Stimulated activated CD8-positive, alpha-beta memory T cell treated with anti-CD3 and anti-CD28 coated beads, Interleukin-12 subunit alpha, Interleukin-12 subunit beta, amount 100 ng/mL, for 1 hour (primary cell): ENCODE measurements around the gene ACO2.
A peak's percentile ranks its signal among the peaks of the same experiment; 100 is the strongest.

Experiments
- DNase-seq: peaks from one replicate; pipeline ENCODE4 v3.0.0-alpha.2; 2020; ENCODE audit warnings: low read depth

ACO2 gene

DNA sequence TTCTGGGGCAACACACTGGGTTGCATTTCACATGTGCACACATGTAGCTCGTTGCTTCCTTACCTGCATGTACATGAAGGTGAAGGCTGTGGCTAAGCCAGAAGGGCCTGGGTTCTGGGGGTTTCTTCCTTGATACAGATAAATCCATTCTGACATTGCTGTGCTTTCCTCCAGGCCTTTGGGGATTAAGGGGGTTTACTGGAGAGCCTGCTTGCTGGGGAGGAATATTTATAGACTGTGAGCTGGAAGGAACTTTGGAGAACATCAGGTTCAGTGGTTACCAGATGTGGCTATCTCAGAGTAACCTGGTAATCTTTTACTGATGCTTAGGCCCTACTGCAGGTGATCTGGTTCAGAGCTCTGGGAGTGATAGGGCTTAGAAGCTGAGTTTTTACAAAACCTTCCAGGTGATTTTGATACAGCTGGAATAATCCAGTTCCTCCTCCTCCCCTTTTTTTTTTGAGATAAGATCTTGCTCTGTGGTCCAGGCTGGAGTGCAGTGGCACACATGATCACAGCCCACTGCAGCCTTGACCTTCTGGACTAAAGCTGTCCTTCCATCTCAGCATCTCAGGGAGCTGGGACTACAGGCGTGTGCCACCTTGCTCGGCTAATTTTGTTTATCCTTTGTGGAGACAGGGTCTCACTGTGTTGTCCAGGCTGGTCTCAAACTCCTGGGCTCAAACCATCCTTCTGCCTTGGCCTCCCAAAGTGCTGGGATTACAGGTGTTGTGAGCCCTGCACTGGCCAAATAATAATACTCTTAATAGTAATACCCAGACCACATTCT lies 19.9 kb downstream of the ACO2 start:
- no peak for DNase-seq

DNA sequence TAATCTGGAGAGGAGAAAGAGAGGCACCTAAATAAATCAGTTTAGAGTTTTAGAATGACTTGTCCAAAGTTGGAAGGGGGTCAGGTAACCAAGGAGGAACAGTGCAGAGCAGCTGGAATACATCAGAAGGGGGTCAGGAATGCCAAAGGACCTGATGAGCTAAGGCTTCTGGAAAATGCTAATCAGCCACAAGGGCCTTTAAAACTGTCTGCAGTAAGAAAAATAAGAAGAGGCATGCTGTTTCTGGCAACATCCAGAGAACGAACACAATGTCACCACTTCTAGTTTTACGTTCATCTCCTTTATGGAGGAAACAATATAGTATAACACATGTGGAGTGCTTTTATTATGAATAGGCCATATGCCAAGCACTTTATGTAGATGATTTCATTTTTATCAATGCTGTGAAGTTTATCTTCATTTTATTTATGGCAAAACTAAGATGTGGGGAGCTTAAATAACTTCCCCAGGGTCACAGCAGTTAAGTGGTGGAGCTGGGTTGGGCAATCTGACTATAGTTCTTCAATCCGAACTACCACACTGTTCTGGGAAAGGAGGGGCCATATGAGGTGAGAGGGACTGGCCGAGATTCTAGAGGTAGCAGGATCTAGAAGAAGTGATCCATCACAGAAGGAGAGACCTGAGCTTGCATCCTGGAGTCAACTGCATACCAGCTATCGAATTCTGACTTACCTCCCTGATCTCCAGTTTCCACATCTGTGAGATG lies 22.6 kb downstream of the ACO2 start:
- no peak for DNase-seq

DNA sequence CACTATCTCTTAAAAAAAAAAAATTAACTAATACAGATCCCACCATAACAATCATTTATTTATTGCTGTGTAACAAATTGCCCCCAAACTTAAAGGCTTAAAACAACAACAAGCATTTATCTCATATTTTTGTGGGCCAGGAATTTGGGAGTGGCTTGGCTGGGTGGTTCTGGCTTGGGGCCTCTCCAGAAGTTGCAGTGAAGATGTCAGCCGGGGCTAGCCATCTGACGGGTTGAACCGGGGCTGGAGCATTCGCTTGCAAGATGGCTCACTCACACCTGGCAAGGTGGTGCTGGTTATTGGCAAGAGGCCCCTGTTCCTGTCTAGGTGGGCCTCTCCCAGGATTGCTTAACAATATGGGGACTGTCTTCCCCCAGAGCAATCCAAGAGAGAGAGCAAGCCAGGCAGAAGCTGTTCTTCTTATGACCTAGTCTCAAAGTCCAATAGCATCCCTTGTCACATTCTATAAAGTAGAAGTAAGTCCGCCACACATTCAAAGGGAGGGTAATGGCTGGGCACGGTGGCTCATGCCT lies 29.5 kb downstream of the ACO2 start:
- DNase-seq, result no peak

DNA sequence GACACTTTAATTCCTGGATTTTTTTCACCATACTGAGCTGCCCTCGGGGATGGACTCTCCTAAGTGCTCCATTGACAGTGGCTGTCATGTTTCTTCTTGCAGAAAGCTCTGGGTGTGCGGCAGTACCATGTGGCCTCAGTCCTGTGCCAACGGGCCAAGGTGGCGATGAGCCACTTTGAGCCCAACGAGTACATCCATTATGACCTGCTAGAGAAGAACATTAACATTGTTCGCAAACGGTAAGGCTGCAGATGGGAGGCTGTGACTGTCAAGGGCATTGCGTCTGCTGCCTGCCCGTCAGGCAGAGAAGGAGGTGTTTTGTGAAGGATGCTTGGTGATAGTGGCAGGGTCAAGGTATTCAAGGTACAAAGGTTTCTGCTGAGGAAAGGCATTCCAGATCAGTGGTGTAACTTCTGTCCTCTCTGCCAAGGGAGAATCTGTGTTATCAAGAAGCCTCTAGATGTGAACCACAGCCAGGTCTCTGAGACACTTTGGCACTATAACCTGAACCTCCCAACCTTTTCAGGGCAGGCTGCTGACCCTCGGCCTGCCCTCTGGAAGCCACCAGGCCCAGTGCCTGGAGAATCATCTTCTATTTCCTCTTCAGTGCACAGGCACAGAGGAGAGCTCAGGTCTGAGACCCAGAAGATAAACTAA lies 30.8 kb downstream of the ACO2 start:
- DNase-seq, result no peak

DNA sequence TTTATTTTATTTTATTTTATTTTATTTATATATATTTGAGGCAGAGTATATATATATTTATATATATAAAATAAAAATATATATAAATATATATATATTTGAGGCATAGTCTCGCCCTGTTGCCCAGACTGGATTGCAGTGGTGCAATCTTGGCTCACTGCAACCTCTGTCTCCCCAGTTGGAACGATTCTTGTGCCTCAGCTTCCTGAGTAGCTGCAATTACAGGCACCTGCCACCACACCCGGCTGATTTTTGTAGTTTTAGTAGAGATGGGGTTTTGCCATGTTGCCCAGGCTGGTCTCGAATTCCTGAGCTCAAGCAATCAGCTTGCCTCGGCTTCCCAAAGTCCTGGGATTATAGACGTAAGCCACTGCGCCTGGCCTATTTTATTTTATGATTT lies 31.4 kb downstream of the ACO2 start:
- DNase-seq, result no peak

DNA sequence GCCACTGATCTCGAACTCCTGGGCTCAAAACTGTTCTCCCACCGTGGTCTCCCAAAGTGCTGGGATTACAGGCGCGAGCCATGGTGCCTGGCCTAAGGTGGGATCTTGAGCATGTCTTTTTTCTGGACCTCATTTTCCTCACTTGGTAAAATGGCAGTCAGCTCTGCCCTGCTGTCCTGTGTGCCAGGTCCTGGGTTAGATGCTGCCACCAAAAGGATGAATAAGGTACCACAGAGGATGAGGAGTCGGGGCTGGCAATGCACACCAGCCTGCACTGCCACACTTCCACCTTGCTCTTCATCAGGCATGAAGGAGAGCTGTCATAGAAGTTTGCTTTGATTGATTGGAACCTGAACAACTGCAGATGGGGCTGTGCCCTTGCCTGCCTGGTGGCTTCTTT lies 32.3 kb downstream of the ACO2 start:
- DNase-seq, result no peak

DNA sequence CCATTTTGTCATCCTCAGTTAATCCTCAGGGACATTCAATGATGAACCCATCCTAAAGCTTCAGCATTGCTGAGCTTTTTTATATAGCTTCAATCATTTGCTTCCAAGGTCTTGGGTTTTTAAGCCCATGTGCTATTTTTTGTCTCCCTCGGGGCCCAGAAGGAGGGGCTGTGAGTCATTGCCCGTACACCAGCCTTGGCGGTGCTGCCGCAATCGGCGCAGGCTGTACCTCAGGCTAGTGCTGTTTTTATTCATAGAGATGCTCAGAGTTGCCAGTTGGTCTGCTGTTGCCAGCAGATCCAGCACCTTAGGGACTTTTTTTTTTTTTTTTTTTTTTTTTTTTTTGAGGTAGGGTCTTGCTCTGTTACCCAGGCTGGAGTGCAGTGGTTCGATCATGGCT lies 35.5 kb downstream of the ACO2 start:
- no peak for DNase-seq

DNA sequence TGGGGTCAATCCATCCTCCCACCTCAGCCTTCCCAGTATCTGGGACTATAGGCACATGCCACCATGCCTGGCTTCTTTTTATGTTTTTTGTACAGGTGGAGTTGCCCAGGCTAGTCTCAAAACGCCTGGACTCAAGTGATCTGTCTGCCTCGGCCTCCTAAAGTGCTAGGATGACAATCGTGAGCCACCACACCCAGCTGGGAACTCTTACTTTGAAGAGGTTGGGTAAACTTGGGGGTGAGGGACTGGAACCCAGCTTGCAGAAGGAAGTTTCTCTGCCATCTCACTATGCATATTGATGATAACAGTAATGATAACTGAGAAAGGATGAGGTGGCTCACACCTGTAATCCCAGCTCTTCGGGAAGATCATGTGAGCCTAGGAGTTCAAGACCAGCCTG lies 35.9 kb downstream of the ACO2 start:
- no peak for DNase-seq

DNA sequence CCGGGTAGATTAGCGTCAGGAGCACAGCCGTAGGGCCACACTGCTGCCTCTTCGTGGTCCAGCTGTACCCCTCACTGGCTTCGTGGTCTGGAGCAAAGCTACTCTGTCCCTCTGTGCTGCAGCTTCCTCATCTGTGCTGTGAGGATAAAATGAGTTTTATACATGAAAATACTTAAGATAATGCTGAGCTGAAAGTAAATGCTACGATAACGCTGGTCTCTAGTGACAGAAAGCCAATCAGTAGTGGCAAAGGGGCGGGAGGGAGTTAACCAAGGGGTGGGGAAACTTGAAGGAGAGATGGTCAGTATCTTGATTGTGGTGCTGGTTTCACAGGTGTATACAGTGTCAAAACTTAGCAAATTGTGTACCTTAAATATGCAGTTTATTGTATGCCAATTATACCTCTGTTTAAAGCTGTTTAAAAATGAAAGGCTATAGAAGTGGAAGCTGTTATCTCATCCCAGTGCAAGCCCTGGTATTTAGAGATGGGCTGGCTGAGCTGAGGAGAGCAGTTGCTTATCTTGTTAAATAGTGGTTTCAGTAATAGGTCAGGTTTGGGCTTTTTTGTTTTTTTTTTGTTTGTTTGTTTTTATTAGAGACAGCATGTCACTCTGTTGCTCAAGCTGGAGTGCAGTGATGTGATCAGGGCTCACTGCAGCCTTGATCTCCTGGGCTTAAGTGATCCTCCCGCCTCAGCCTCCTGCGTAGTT lies 36.7 kb downstream of the ACO2 start:
- DNase-seq, result no peak

DNA sequence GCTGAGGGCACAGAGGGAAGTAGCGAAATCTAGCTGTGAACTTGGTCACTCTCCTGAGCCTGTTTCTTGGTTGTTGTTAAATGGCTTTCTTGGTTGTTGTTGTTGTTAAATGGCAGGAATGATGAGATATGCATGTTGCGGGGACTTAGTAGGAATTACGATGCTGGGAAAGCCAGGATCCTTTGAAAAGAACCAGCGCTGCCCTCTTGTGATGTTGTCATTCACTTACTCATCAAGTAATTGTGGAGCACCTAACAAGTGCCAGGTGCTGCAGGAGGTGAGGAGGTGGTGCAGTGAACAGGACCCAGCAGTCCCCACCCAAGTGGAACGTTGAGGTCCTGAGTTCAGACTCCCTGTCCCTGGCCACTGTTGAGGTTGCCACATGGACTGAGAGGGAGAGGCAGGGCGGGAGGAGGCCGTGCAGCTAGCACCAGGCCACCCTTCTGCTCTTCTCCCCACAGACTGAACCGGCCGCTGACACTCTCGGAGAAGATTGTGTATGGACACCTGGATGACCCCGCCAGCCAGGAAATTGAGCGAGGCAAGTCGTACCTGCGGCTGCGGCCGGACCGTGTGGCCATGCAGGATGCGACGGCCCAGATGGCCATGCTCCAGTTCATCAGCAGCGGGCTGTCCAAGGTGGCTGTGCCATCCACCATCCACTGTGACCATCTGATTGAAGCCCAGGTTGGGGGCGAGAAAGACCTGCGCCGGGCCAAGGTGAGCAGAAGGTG lies 38.6 kb downstream of the ACO2 start:
- DNase-seq, result no peak

DNA sequence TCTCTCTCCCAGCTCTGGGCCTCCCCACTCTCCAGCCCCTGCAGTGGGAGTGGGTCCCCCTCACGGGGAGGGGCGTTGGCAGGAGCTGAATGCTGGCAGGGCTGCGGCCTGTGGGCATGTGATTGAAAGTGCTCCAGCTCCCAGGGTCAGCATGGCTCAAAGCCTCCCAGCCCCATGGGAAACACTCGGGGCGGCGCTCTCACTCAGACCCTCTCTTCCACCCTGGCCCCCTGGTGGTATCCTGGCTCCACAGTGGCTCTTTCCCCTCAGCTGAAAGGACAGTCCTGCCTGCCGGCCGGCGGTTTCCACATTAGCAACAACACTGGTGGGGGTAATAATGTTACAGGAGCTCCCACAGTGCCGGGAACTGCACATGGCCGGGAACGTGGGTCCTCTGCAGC lies 39.9 kb downstream of the ACO2 start:
- no peak for DNase-seq

DNA sequence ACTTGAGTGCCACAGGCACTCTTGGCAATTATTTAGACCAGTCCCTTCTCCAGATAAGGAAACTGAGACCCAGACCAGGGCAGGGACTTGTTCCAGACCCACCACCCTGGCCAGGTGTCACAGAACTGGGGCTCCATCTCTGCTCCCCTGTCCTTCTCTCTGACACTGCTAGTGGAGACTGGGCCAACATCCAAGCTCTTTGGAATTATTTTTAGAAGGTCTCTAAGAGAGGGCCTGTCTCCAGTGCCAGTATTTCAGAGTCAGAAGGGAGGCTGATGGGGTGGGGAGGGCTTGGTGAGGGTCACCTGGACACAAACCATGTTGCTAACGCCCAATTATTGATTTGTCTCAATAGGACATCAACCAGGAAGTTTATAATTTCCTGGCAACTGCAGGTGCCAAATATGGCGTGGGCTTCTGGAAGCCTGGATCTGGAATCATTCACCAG lies 42.6 kb downstream of the ACO2 start:
- no peak for DNase-seq

DNA sequence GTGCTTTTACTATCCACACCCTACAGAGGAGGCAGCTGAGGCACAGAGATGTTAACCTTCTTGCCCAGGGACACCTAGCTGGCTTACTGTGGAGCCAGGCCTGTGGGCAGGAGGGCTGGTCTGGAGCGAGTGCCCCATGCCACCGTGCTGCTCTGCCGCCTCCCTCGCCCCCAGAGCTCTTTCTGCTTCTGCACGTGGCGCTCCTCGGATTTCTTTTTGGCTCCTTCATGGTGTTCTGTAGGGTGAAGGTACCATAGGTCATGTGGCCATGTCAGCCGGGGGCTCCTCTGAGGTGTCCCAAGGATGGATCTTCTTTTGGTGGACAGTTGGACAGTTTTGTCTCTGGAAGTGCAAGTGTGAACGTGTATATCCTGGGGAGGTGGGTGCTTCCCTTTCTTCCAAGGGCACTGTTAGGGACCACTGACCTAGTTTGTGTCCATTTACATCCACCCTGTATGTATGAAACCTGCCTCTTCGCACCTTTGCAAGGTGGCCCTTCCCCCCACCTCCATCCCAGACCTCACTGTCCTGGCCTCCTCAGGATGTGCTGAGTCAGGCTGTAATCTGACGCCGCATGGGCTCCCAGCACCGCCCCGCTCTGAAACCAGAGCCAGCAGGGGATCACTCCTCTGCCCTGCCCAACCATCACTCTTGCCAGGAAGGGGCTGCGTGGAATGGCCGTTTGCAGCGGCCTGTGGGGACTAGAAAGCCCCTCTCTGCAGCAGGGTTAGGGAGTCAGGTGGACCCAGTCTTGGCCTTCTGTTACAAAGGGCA lies 43.7 kb downstream of the ACO2 start:
- DNase-seq, result no peak

DNA sequence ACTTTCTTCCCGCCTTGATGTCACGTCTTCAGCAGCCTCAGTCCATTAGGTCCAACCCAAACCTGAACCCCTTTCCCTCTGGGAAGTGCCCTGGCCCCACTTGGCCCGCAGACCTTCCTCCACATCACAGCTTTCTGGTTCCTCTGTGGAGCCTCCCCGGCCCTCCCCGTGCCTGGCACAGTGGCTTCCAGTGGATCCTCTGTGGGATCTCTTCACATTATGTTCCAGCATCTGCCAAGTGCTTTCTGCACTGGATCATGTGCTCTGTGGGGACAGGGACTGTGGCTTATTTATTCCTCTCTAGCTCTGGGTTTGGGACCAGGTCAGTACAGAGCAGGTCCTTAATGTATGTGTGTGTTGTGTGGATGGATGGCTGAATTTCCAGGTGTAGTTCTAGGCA lies 44.5 kb downstream of the ACO2 start:
- DNase-seq, result no peak

DNA sequence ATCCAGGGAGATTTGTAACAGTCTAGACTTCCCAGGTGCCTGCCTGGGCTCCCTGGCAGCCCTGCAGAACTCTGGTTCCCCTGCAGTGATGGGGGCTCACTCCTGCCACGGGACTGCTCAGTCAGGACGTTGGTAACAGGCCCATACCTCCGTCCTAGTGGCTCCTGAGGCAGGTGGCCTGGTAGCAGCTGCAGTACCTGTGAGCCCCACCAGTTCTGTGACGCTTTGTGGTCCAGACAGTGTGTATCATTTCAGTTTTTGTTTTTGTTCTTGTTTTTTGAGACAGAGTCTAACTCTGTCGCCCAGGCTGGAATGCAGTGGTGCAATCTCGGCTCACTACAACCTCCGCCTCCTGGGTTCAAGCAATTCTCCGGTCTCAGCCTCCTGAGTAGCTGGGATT lies 47.5 kb downstream of the ACO2 start:
- no peak for DNase-seq

DNA sequence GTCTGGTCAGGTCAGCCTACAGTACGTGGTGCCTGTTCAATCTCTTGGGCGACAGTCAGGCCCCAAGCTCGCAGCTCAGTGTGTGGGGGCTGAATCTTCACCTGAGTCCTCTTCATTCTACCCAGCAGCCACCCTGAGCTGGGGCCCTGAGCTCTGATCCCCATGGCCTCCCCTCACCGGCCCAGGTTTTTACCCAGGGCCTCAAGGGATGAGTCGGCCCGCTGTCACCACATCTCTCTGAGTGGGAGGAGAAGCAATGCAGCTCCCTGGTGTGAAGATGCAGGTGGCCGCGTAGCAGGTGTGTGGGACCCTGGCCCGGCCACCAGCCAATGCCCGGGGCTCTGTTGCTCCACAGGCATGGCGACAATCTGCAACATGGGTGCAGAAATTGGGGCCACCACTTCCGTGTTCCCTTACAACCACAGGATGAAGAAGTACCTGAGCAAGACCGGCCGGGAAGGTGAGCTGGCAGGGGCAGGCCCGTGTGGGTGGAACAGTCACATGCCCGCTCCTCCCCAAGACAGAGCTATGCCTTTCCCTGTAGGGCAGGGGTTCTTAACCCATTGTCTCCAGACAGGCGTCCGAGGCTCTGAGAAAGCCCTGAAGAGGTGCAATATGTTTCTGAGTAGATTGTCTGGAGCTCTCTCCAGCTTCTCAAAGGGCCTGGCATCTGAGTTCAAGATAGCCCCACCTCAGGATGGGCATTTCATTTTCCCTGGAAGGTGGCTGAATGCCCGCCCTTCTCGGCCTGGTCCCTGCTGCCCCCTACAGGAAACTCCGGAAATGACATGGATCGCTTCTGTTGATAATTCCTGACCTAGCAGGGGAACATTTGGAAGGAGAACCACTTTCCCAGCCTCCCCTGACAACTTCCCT lies 48.5 kb downstream of the ACO2 start:
- peak; percentile 16 for DNase-seq

DNA sequence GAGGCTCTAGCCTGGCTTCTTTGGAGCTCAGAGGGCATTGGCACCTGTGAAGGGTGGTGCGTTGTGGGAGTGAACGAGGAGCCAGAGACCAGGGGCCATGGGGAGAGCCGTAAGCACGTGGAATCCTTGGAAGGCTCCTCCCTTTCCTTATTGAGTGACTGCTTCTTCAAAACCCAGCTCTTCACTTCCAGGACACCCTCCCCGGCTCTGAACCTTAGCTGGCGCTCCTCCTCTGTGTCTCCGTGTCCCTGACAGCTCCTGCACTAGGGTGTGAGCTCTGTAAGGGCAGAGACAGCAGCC lies 49.1 kb downstream of the ACO2 start:
- no peak for DNase-seq

DNA sequence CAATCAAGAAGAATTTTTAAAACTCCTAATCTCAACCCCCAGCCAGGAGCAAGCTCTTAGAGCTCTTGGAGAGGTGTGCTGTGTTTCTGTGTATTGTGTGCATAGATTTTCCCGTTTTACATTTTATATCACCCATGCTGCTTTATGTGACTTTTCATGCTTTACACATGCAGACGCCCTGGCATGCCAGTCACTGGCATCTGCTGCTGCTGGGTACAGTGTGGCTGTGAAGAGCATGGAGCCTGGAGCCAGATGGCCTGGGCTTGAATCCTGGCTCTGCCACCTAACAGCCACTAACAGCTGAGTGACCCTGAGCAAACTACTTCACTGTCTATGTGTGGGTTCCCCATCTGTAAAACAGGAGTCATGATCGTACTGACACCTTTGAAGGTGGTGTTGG lies 52.2 kb downstream of the ACO2 start:
- no peak for DNase-seq

DNA sequence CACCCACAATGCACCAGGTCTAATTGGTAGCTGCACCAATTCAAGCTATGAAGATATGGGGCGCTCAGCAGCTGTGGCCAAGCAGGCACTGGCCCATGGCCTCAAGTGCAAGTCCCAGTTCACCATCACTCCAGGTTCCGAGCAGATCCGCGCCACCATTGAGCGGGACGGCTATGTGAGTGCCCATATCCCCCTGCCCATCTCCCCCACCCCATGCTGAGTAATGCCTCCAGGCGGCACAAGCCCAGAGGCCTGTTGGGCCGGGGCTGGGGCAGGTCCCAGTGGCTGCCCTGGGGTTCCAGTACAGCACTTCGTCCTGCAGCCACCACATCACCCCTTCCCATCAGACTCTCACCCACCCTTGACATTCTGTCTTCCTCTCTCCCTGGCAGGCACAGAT lies 53.9 kb downstream of the ACO2 start:
- DNase-seq, result no peak
